Cardiac fibroblast (primary cell): ENCODE results near the gene TTLL5.

Experiments
- DNase-seq, 2 donors: peaks; one replicate each; pipeline versions ENCODE4 v3.0.0 to v3.0.0-alpha.2; 2010; ENCODE audit warnings: low read depth in 2 of 2
- H3K4me3 ChIP-seq, 2 donors: replicated peaks in 1 of 2; 1 replicate in 1 of 2; 2 replicates in 1 of 2; pipeline ENCODE4 v1.5.1; 2011; ENCODE audit warnings: low read depth in 2 of 2, low read length in 2 of 2, mild to moderate bottlenecking in 2 of 2, moderate library complexity in 1 of 2
- CTCF ChIP-seq: IDR thresholded peaks from one replicate; pipeline ENCODE4 v1.5.1; 2011; ENCODE audit warnings: low read depth, mild to moderate bottlenecking, low read length, inconsistent platforms

Gene TTLL5

GRCh38 chr14:75905147-75905904, 244.3 kb downstream of the TTLL5 start:
- DNase-seq, result peak; percentile 44 to 77
- no peak for TF ChIP-seq CTCF
- H3K4me3 ChIP-seq, result no peak overlapping the region

- TF ChIP-seq CTCF, result no peak
- no peak for DNase-seq
- H3K4me3 ChIP-seq, result no peak overlapping the region
These were observed 245.2 kb downstream of the TTLL5 start for GRCh38 chr14:75906228-75906627.

GRCh38 chr14:75906680-75907280, 245.7 kb downstream of the TTLL5 start:
- no peak overlapping the region for H3K4me3 ChIP-seq
- DNase-seq, result peak; percentile 78 to 81
- peak; percentile 81 for TF ChIP-seq CTCF

- no peak for DNase-seq
- no peak overlapping the region for H3K4me3 ChIP-seq
- no peak for TF ChIP-seq CTCF
These were observed 246.8 kb downstream of the TTLL5 start for GRCh38 chr14:75907756-75908359.

- DNase-seq, result no peak
- TF ChIP-seq CTCF, result no peak
- H3K4me3 ChIP-seq, result no peak overlapping the region
These were observed 248.6 kb downstream of the TTLL5 start for GRCh38 chr14:75909630-75910029.

GRCh38 chr14:75910048-75910447, 249.0 kb downstream of the TTLL5 start:
- no peak overlapping the region for H3K4me3 ChIP-seq
- TF ChIP-seq CTCF, result no peak
- no peak for DNase-seq
